Measurements from ENCODE around the gene RACGAP1.
"Not testable (repeated sequence)": the region's sequence is repeated elsewhere in the genome, so short reads cannot be mapped to it uniquely, and the experiment has no call there.

Gene RACGAP1

DNA sequence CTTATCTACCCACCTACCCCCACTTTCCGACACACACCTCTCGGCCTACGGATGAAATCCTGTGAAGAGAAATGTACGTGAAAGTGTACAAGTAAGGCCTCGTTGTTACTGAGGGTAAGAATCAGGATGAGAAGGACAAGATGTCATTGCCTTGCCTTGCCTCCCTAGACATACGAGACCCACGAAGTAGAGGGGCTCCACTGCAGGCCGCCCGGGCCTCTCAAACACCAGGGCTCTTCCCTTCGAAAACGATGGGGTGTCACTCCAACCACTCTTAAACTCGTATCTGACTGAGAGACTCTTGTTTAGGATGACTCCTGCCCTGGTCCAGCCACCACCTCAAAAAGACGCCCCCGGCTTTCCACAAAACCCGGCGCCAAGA is 498 bp downstream of the RACGAP1 start:
- no peak for DNase-seq

- DNase-seq, result no peak
Measured at GRCh38 chr12:50024227-50024626, 1.1 kb downstream of the RACGAP1 start.

DNA sequence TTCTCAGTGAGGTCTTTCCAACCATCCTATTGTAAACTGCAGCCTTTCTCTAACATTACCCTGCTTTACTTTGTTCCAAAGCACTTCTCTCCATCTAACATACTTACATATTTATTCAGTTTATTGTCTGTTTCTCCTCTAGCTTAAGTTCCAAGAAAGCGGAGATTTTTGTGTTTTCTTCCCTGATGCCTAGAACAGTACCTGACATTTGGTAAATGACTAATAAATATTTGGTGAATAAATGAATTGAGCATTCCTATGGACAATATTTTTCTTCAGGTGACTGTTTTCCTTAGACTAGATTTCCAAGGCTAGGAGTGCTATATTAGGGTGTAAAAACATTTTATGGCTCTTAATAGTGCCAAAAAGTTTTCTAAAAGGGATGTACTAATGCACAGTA is 2.4 kb downstream of the RACGAP1 start:
- no peak for DNase-seq

- no peak for DNase-seq
Measured at GRCh38 chr12:50021031-50021430, 4.3 kb downstream of the RACGAP1 start.

- no peak for DNase-seq
Measured at GRCh38 chr12:50019524-50019923, 5.8 kb downstream of the RACGAP1 start.

DNA sequence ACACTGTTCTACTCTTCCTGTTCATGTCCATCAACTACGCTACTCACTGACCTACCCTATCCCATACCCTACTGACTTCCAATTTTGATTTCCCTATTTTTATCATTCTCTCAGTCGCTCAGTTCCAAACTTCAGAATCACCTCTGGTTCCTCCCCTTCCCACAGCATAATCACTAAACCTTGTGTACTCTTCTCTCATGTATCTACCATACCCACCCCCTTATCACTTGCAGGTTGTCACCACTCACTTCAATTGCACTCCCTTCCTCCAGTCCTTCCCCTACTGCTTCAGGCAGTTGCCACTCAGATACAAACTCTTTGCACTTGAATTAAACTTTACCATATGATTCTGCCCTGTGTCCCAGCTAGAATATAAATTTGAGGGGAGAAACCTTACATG is 6.3 kb downstream of the RACGAP1 start:
- no peak for DNase-seq

GRCh38 chr12:50018154-50018553 is 7.1 kb downstream of the RACGAP1 start:
- DNase-seq, result no peak

DNA sequence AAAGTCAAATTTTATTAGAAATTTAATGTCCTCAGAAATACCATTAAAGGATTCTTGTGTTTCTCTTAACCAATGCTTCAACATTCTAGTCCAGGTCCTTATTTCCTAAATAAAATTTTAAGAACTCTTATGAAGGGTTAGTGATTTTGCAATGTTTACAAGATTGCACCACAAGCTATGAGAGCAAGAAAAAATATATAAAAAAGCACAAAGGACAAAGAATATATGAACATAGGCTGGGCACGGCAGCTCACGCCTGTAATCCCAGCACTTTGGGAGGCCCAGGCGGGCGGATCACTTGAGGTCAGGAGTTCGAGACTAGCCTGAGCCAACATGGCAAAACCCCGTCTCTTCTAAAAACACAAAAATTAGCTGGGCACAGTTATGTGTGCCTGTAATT is 7.7 kb downstream of the RACGAP1 start:
- DNase-seq, result no peak

- DNase-seq, result no peak
Measured at GRCh38 chr12:50016501-50017475, 8.5 kb downstream of the RACGAP1 start.

- no peak for DNase-seq
Measured at GRCh38 chr12:50014342-50014741, 11.0 kb downstream of the RACGAP1 start.

- no peak for DNase-seq
Measured at GRCh38 chr12:50013361-50014147, 11.7 kb downstream of the RACGAP1 start.

DNA sequence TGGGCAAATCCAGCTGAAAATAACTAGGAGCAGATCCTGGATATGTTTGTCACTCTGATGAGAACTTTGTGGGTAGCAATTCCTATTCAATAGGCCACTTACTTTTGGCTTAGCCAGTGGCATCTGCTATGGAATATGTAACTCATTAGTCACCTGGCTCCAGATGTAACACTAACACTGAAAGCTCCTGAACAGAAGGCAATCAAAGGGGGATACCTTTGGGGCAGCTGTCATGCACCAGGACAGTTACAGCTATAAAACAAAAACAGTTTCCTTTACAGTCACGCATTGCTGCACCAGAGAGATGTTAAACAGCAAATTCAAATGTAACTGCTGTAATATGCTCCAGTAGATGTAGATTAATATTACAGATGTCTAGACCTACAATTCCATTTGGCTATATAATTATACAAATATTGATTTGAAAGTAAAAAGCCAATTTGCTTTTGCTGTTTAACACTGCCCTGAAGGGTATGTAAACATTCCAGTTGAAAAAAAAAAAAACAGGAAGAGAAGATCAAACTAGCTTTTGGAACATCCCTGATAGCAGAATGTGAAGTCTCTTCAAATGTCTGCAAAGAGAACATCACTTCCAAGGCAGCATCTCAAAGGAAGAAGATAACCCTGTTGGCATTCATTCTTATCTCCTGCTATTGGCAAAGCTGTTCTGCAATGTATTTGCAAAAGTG is 18.4 kb downstream of the RACGAP1 start:
- DNase-seq, result no peak

GRCh38 chr12:50006280-50006679 is 19.0 kb downstream of the RACGAP1 start:
- DNase-seq, result no peak

DNA sequence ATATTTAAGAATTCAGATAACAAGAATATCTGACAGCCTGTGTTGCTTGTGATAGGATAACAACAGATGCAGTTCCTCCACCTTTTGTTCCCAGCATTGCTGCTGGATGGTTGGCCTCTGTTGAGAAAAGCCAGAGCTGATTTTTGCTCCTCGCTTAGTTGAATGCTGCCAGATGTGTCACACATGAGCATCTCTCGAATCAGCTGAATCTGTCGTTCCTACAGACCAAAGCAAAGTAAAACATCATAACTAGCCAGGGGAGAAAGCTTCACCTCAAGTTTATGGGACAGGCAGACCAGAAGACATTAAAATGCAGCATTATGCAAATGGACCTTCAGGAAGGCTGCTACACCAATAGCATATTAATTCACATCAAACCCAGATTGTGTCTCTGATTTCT is 20.1 kb downstream of the RACGAP1 start:
- no peak for DNase-seq

GRCh38 chr12:50004696-50005095 is 20.6 kb downstream of the RACGAP1 start:
- DNase-seq, result no peak

DNA sequence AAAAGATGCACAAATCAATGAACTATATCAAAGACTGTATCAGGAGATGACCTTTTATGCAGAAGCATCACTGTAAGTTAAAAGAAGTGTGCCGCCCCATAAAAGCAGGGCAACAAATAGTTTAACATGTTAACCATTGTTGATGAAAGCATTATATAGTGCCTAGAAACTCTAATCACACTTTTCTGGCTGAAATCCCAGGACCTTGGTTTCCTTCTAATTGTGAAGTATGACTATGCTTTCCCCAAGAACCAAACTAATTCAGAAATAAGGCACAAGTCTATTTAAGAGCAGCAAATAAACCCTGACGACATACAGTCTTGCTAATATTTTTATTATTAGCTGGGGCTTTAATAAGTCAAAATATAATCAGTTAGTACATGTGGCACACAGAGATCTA is 21.7 kb downstream of the RACGAP1 start:
- DNase-seq, result no peak

DNA sequence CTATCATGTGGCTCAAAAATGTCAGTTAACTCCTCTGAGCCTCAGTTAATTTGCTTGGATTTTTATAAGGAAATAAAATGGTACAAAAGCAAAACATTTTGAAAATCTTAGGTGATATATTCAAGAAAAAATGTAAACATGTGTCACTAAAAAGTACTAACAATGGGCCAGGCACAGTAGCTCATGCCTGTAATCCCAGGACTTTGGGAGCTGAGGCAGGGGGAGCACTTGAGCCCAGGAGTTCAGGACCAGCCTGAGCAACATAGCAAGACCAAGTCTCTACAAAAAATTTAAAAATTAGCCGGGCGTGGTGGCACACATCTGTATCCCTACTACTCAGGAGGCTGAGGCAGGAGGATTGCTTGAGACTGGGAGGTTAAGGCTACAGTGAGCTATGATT is 26.8 kb downstream of the RACGAP1 start:
- DNase-seq, result no peak

GRCh38 chr12:49990273-49990672 is 35.0 kb downstream of the RACGAP1 start:
- no peak for DNase-seq

GRCh38 chr12:49989400-49989799 is 35.9 kb downstream of the RACGAP1 start:
- not testable (repeated sequence) for DNase-seq

- no peak for DNase-seq
Measured at GRCh38 chr12:49987625-49988303, 37.5 kb downstream of the RACGAP1 start.

DNA sequence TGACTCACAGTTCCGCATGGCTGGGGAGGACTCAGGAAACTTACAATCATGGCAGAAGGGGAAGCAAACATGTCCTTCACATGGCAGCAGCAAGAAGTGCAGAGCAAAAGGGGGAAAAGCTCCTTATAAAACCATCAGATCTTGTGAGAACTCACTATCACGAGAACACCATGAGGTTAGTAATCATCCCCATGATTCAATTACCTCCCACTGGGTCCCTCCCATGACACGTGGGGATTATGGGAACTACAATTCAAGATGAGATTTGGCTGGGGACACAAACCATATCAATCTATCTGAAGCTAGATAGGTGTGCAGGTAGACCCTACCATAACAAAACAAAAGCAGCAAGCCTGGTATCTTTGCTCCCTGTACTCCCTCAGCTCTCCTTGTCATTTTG is 38.8 kb downstream of the RACGAP1 start:
- not testable (repeated sequence) for DNase-seq

DNA sequence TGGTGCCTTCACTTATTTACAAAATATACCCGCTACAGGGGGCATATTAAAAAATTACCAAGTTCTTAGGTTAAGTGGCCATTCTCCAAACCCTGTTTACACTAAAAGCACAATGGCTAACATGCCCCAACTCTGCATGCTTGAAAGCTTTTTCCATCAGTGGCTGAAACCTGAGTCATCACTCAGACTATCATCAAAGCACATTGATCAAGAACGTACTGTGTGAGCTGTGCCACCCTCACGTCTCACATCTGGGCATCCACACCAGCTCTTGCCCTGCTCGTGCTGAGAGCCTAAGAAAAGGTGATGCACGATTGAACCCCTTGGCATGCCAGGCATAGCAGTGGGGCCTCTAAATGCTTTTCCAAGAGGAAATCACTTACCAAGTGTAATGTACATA is 39.3 kb downstream of the RACGAP1 start:
- no peak for DNase-seq

All from CD4-positive, alpha-beta T cell treated with Interleukin-12 subunit alpha and Interleukin-12 subunit beta, for 1 hour (primary cell).